Measurements from ENCODE around the gene ITLN1.

ITLN1 gene

GRCh38 chr1:160850541-160850940 is 34.4 kb downstream of the ITLN1 start:
- no peak for DNase-seq (ENCODE audit: low spot score)

GRCh38 chr1:160846281-160846680 is 38.7 kb downstream of the ITLN1 start:
- DNase-seq (ENCODE audit: low spot score), result no peak
- TF ChIP-seq CTCF (IDR thresholded peaks at IDR 0.05; ENCODE audit: extremely low read depth, missing control alignments), result no peak

More at GRCh38 chr1:160850541-160850940, 34.4 kb downstream of the ITLN1 start:
- TF ChIP-seq CTCF (IDR thresholded peaks at IDR 0.05; ENCODE audit: extremely low read depth, missing control alignments), result no peak

DNA sequence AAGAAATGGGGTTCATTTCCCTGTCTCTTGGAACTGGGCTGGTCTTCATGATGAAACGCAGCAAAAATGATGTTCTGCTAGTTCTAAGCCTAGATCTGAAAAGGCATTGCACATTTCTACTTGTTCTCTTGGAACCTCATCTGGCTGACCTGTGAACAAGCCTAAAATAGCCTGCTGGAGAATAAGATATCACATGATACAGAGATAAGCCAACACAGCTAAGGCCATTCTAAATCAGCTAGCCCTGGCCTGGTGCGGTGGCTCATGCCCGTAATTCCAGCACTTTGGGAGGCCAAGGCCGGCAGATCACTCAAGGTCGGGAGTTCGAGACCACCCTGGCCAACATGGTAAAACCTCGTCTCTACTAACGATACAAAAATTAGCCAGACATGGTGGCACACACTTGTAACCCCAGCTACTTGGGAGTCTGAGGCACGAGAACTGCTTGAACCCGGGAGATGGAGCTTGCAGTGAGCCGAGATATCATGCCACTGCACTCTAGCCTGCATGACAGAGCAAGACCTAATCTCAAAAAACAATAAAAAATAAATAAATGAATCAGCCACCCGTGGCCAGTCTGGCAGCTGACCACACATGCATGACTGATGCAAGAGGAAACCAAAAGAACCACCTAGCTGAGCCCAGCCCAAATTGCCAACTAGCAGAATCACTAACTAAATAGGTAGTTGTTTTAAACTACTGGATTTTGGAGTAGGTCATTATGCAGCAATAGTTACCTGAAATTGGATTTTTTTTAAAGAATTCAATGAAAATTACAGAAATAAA is 40.3 kb downstream of the ITLN1 start:
- no peak for TF ChIP-seq CTCF (IDR thresholded peaks at IDR 0.05; ENCODE audit: extremely low read depth, missing control alignments)
- no peak for DNase-seq (ENCODE audit: low spot score)

- DNase-seq (ENCODE audit: low spot score), result no peak
- no peak for TF ChIP-seq CTCF (IDR thresholded peaks at IDR 0.05; ENCODE audit: extremely low read depth, missing control alignments)
Measured at GRCh38 chr1:160841079-160841478, 43.9 kb downstream of the ITLN1 start.

DNA sequence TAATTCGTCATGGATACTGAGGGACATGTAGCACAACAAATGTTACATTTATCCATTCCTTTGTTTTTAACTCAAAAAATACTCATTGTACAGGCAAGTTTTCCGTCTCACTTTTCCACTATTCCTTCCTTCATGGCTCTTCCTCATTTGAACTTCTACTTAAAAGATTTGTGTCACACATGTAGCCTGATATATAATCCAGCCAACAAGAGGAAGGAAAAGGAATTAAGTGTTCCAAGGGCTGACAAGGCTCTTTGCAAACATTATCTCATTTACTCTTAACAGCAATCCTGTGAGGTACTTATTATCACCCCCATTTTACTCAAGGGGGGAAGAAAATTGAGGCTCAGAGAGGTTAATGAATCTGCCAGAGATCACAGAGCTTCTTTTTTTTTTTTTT is 45.2 kb downstream of the ITLN1 start:
- TF ChIP-seq CTCF (IDR thresholded peaks at IDR 0.05; ENCODE audit: extremely low read depth, missing control alignments), result no peak
- DNase-seq (ENCODE audit: low spot score), result no peak

- TF ChIP-seq CTCF (IDR thresholded peaks at IDR 0.05; ENCODE audit: extremely low read depth, missing control alignments), result no peak
- DNase-seq (ENCODE audit: low spot score), result no peak
Measured at GRCh38 chr1:160838888-160839287, 46.1 kb downstream of the ITLN1 start.

- TF ChIP-seq CTCF (IDR thresholded peaks at IDR 0.05; ENCODE audit: extremely low read depth, missing control alignments), result peak; percentile 31
- peak; percentile 69 for DNase-seq (ENCODE audit: low spot score)
Measured at GRCh38 chr1:160837558-160838205, 47.3 kb downstream of the ITLN1 start.
